HCT116 (cell line): Measurements from ENCODE around the gene PRKG1. TPM values are rescaled to one million over a fixed set of nuclear protein-coding genes. Genes with fewer than 3 reads are reported as not detected.

Source experiments
- ATAC-seq: fragments of 200-7000 bp; cut with Tn5 transposase; 2 replicates; pipeline ENCODE4 v1.9.1; 2020; ENCODE audit warnings: mild to moderate bottlenecking, moderate library complexity
- BruUV-seq: library from RNA; stranded (reverse); fragments of 400-500 nt; replicated peaks from 2 replicates; lab custom pipeline; 2021; lab: Mats Ljungman, UMichigan
- CTCF ChIA-PET: fragments of 300-600 bp; sonication (Branson Sonifier 250); formaldehyde crosslinking; loops from one replicate; lab custom pipeline; 2021; ENCODE audit warnings: antibody characterized with exemption; lab: Charles Lee
- POLR2A ChIA-PET: fragments of 300-600, 350-600 bp; sonication (Branson Sonifier 250); formaldehyde crosslinking; loops from one replicate; lab custom pipeline; 2021; ENCODE audit warnings: antibody characterized with exemption; lab: Charles Lee
- RAD21 ChIA-PET, 2 experiments: fragments of 300-600 bp; sonication (Branson Sonifier 250); formaldehyde crosslinking; loops; one replicate each; lab custom pipeline; 2023; ENCODE audit warnings: low total read pairs in 2 of 2; ENCODE audit not compliant: uncharacterized antibody in 2 of 2, unreplicated experiment in 2 of 2, low non-redundant PET in 1 of 2; lab: Charles Lee
- DNase-seq: peaks from one replicate; pipeline ENCODE4 v3.0.0-alpha.2; 2010; ENCODE audit warnings: low read depth, low spot score
- H2AFZ ChIP-seq: fragments of 200-600 bp; shearing (Covaris generic), sonication (generic); 2 replicates; pipeline ENCODE4 v1.6.1; 2017; ENCODE audit warnings: low read depth, mixed run types, mixed read lengths, antibody characterized with exemption, low read length; ENCODE audit not compliant: poor library complexity, severe bottlenecking
- H3K27ac ChIP-seq: 2 replicates; pipeline ENCODE4 v1.5.1; 2012; ENCODE audit warnings: low read depth, low read length
- H3K27me3 ChIP-seq: fragments of 200-600 bp; sonication (generic); 2 replicates; pipeline ENCODE4 v1.6.1; 2016; ENCODE audit warnings: mixed run types, low read length, mixed read lengths; ENCODE audit not compliant: insufficient read depth
- H3K36me3 ChIP-seq, 2 experiments: fragments of 200-500 bp in 1 of 2; fragments of 200-600 bp in 1 of 2; sonication (Bioruptor generic) in 1 of 2; sonication (generic) in 1 of 2; 2 replicates each; pipeline versions ENCODE4 v1.5.1 to v1.6.1; 2014 to 2016; ENCODE audit warnings: low read length in 2 of 2, inconsistent platforms in 1 of 2, mixed read lengths in 1 of 2, mixed run types in 1 of 2; ENCODE audit not compliant: insufficient read depth in 2 of 2, control insufficient read depth in 1 of 2
- H3K4me1 ChIP-seq, 2 experiments: fragments of 200-600 bp in 1 of 2; sonication (generic) in 1 of 2; 2 replicates each; pipeline versions ENCODE4 v1.5.1 to v1.6.1; 2012 to 2017; ENCODE audit warnings: low read length in 2 of 2, inconsistent platforms in 1 of 2, mild to moderate bottlenecking in 1 of 2, mixed read lengths in 1 of 2, mixed run types in 1 of 2, moderate library complexity in 1 of 2; ENCODE audit not compliant: insufficient read depth in 2 of 2, control insufficient read depth in 1 of 2
- H3K4me2 ChIP-seq: fragments of 200-600 bp; sonication (generic); 2 replicates; pipeline ENCODE4 v1.6.1; 2017; ENCODE audit warnings: mixed run types, low read length, mixed read lengths
- H3K4me3 ChIP-seq, 2 experiments: fragments of 200-600 bp in 1 of 2; sonication (generic) in 1 of 2; replicated peaks in 1 of 2; 2 replicates each; pipeline ENCODE4 v1.5.1; 2011 to 2016; ENCODE audit warnings: low read length in 2 of 2, control low read depth in 1 of 2, low read depth in 1 of 2, mild to moderate bottlenecking in 1 of 2, mixed read lengths in 1 of 2, mixed run types in 1 of 2
- H3K79me2 ChIP-seq: fragments of 200-600 bp; sonication (generic); 2 replicates; pipeline ENCODE4 v1.6.1; 2017; ENCODE audit warnings: mild to moderate bottlenecking, mixed run types, low read length, moderate library complexity, mixed read lengths; ENCODE audit not compliant: insufficient read depth
- H3K9ac ChIP-seq: fragments of 200-600 bp; sonication (generic); 2 replicates; pipeline ENCODE4 v1.6.1; 2016; ENCODE audit warnings: low read length, mixed read lengths
- H3K9me2 ChIP-seq: fragments of 200-600 bp; sonication (generic), shearing (Covaris generic); 2 replicates; pipeline ENCODE4 v1.6.1; 2017; ENCODE audit warnings: mixed run types, mild to moderate bottlenecking, moderate library complexity; ENCODE audit not compliant: insufficient read depth
- H3K9me3 ChIP-seq, 2 experiments: fragments of 200-500 bp in 1 of 2; fragments of 200-600 bp in 1 of 2; sonication (Bioruptor generic) in 1 of 2; sonication (generic) in 1 of 2; 2 replicates each; pipeline ENCODE4 v1.6.1; 2014 to 2017; ENCODE audit warnings: low read length in 2 of 2, mixed read lengths in 2 of 2, inconsistent platforms in 1 of 2, low read depth in 1 of 2, mild to moderate bottlenecking in 1 of 2, mixed run types in 1 of 2, moderate library complexity in 1 of 2; ENCODE audit not compliant: control insufficient read depth in 1 of 2, insufficient read depth in 1 of 2
- H4K20me1 ChIP-seq: fragments of 200-600 bp; sonication (generic), shearing (Covaris generic); 2 replicates; pipeline ENCODE4 v1.6.1; 2017; ENCODE audit warnings: mixed run types, mild to moderate bottlenecking, moderate library complexity; ENCODE audit not compliant: insufficient read depth
- CBX3 ChIP-seq: IDR thresholded peaks from 2 replicates; pipeline ENCODE4 v1.6.1; 2012; ENCODE audit warnings: low read depth
- CEBPB ChIP-seq: IDR thresholded peaks from 2 replicates; pipeline ENCODE4 v1.6.1; 2012; ENCODE audit warnings: low read depth
- EGR1 ChIP-seq: IDR thresholded peaks from 2 replicates; pipeline ENCODE4 v1.6.1; 2012; ENCODE audit warnings: low read depth
- ELF1 ChIP-seq: IDR thresholded peaks from 2 replicates; pipeline ENCODE4 v1.6.1; 2012; ENCODE audit warnings: low read depth, borderline replicate concordance
- EZH2 ChIP-seq: fragments of 200-600 bp; sonication (generic); IDR thresholded peaks from 2 replicates; pipeline ENCODE4 v1.6.1; 2017; ENCODE audit warnings: antibody characterized with exemption, mixed run types
- EZH2phosphoT487 ChIP-seq: fragments of 200-600 bp; IDR thresholded peaks from 2 replicates; pipeline ENCODE4 v1.6.1; 2018; ENCODE audit warnings: antibody characterized with exemption, borderline replicate concordance
- FOSL1 ChIP-seq: IDR thresholded peaks from 2 replicates; pipeline ENCODE4 v1.6.1; 2012; ENCODE audit warnings: low read depth
- JUND ChIP-seq: IDR thresholded peaks from 2 replicates; pipeline ENCODE4 v1.6.1; 2012
- POLR2A ChIP-seq: IDR thresholded peaks from 2 replicates; pipeline ENCODE4 v1.7.0; 2011; ENCODE audit warnings: borderline replicate concordance; ENCODE audit not compliant: insufficient read depth, insufficient read length; ENCODE audit errors: extremely low read depth
- POLR2AphosphoS5 ChIP-seq: IDR thresholded peaks from 2 replicates; pipeline ENCODE4 v1.6.1; 2011; ENCODE audit warnings: mild to moderate bottlenecking, low read depth, low read length, moderate library complexity
- SP1 ChIP-seq: IDR thresholded peaks from 2 replicates; pipeline ENCODE4 v1.6.1; 2012; ENCODE audit warnings: low read depth
- SRF ChIP-seq: IDR thresholded peaks from 2 replicates; pipeline ENCODE4 v1.6.1; 2012; ENCODE audit warnings: low read depth
- TCF7L2 ChIP-seq: IDR thresholded peaks from 2 replicates; pipeline ENCODE4 v1.7.0; 2011; ENCODE audit warnings: borderline replicate concordance, inconsistent platforms; ENCODE audit not compliant: insufficient read depth, insufficient read length; ENCODE audit errors: extremely low read depth
- ZFX ChIP-seq: fragments of 450-650 bp; IDR thresholded peaks from 2 replicates; pipeline ENCODE4 v1.6.1; 2017
- ZNF274 ChIP-seq: fragments of 200-500 bp; sonication (Bioruptor generic); IDR thresholded peaks from 2 replicates; pipeline ENCODE4 v1.6.1; 2014; ENCODE audit warnings: mild to moderate bottlenecking, low read depth, low read length, inconsistent platforms
- intact Hi-C: fragments of 100-400 bp; cut with micrococcal nuclease; formaldehyde crosslinking; loops from 2 replicates; pipeline ENCODE4 v1.10.0; 2022
- total RNA-seq: library from RNA; stranded (reverse); gene quantifications from one replicate; pipeline ENCODE4 v1.2.1, GENCODE V29; 2021; ENCODE audit not compliant: unreplicated experiment
- TF ChIP-seq, protein P1 (sequence below): IDR thresholded peaks from 2 replicates; pipeline ENCODE4 v1.6.1; 2012
- TF ChIP-seq, protein P2 (sequence below), 3 experiments: fragments of 200-600 bp in 1 of 3; sonication (generic) in 1 of 3; IDR thresholded peaks in 2 of 3; conservative IDR thresholded peaks in 1 of 3; 2 replicates each; pipeline ENCODE4 v1.5.1; 2012 to 2017; ENCODE audit warnings: low read depth in 2 of 3, low read length in 2 of 3, antibody characterized with exemption in 1 of 3, borderline replicate concordance in 1 of 3, control low read depth in 1 of 3, mild to moderate bottlenecking in 1 of 3, mixed read lengths in 1 of 3, mixed run types in 1 of 3, moderate library complexity in 1 of 3; ENCODE audit not compliant: insufficient read depth in 1 of 3
- TF ChIP-seq, protein P3 (sequence below): IDR thresholded peaks from 2 replicates; pipeline ENCODE4 v1.6.1; 2012
- TF ChIP-seq, protein P4 (sequence below): IDR thresholded peaks from 2 replicates; pipeline ENCODE4 v1.6.1; 2012; ENCODE audit warnings: low read depth
- TF ChIP-seq, protein P5 (sequence below): IDR thresholded peaks from 2 replicates; pipeline ENCODE4 v1.6.1; 2011; ENCODE audit warnings: mild to moderate bottlenecking, low read length, moderate library complexity; ENCODE audit not compliant: insufficient replicate concordance; ENCODE audit errors: extremely low read depth

Gene PRKG1
- total RNA-seq, 1 experiment from 2014 or later = 1.4 TPM

DNA sequence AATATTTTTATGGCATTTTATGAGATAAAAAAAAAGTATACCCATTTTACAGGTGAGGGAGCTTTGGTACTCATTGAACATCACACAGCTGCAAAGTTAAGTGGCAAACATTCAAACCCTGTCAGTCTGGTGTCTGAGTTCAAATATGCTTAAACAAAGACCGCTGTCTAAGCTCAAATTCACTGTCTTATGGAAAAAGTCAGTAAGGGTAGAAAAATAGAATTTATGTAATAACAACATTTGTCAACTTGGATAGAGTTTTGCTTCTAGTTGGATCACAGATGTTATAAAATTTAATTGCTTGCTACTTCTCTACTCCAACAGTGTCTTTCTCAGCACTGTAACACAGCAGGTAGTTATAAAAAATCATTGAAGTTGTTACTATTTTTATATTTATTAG, 786.8 kb downstream of the PRKG1 start:
- Histone ChIP-seq H3K9me3 (no peaks in the 10 kb centered on the region), H3K9me2 (no peaks in the 10 kb centered on the region), H3K4me1 (no peaks in the 10 kb centered on the region), H3K79me2 (no peaks in the 10 kb centered on the region), H3K9ac (no peak overlapping the region), H4K20me1 (no peaks in the 10 kb centered on the region), H3K36me3 (no peaks in the 10 kb centered on the region), H3K4me2 (no peak overlapping the region), H2AFZ (no peak overlapping the region), H3K27me3 (no peaks in the 10 kb centered on the region; the same call in 1 of the 2 replicates), H3K4me3 (no peak overlapping the region), H3K27ac (no peak overlapping the region)
- DNase-seq = no peak
- ChIA-PET RAD21 (no interaction called here), POLR2A (no interaction called here), CTCF (no interaction called here)
- intact Hi-C loops = no loop called here
- BruUV-seq = no TSS peak
- ATAC-seq = no peak
- no peak for TF ChIP-seq SP1
- TF ChIP-seq, protein P1, sequence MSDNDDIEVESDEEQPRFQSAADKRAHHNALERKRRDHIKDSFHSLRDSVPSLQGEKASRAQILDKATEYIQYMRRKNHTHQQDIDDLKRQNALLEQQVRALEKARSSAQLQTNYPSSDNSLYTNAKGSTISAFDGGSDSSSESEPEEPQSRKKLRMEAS = no peak
- no peak for TF ChIP-seq ZNF274
- TF ChIP-seq POLR2AphosphoS5 = no peak
- TF ChIP-seq EZH2 = no peak
- TF ChIP-seq CBX3 = no peak
- no peak for TF ChIP-seq ELF1
- TF ChIP-seq, protein P2, sequence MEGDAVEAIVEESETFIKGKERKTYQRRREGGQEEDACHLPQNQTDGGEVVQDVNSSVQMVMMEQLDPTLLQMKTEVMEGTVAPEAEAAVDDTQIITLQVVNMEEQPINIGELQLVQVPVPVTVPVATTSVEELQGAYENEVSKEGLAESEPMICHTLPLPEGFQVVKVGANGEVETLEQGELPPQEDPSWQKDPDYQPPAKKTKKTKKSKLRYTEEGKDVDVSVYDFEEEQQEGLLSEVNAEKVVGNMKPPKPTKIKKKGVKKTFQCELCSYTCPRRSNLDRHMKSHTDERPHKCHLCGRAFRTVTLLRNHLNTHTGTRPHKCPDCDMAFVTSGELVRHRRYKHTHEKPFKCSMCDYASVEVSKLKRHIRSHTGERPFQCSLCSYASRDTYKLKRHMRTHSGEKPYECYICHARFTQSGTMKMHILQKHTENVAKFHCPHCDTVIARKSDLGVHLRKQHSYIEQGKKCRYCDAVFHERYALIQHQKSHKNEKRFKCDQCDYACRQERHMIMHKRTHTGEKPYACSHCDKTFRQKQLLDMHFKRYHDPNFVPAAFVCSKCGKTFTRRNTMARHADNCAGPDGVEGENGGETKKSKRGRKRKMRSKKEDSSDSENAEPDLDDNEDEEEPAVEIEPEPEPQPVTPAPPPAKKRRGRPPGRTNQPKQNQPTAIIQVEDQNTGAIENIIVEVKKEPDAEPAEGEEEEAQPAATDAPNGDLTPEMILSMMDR (IDR thresholded peaks at IDR 0.05 in 2 of 3, conservative IDR thresholded peaks at IDR 0.05 in 1 of 3; ENCODE audit: borderline replicate concordance in 1 of 3, insufficient read depth in 1 of 3, low read depth in 2 of 3, low read length in 2 of 3) = no peak
- TF ChIP-seq, protein P3, sequence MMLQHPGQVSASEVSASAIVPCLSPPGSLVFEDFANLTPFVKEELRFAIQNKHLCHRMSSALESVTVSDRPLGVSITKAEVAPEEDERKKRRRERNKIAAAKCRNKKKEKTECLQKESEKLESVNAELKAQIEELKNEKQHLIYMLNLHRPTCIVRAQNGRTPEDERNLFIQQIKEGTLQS = no peak
- no peak for TF ChIP-seq FOSL1
- no peak for TF ChIP-seq EZH2phosphoT487
- TF ChIP-seq JUND = no peak
- no peak for TF ChIP-seq SRF
- no peak for TF ChIP-seq ZFX
- TF ChIP-seq POLR2A = no peak
- TF ChIP-seq, protein P4, sequence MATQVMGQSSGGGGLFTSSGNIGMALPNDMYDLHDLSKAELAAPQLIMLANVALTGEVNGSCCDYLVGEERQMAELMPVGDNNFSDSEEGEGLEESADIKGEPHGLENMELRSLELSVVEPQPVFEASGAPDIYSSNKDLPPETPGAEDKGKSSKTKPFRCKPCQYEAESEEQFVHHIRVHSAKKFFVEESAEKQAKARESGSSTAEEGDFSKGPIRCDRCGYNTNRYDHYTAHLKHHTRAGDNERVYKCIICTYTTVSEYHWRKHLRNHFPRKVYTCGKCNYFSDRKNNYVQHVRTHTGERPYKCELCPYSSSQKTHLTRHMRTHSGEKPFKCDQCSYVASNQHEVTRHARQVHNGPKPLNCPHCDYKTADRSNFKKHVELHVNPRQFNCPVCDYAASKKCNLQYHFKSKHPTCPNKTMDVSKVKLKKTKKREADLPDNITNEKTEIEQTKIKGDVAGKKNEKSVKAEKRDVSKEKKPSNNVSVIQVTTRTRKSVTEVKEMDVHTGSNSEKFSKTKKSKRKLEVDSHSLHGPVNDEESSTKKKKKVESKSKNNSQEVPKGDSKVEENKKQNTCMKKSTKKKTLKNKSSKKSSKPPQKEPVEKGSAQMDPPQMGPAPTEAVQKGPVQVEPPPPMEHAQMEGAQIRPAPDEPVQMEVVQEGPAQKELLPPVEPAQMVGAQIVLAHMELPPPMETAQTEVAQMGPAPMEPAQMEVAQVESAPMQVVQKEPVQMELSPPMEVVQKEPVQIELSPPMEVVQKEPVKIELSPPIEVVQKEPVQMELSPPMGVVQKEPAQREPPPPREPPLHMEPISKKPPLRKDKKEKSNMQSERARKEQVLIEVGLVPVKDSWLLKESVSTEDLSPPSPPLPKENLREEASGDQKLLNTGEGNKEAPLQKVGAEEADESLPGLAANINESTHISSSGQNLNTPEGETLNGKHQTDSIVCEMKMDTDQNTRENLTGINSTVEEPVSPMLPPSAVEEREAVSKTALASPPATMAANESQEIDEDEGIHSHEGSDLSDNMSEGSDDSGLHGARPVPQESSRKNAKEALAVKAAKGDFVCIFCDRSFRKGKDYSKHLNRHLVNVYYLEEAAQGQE = no peak
- TF ChIP-seq, protein P5, sequence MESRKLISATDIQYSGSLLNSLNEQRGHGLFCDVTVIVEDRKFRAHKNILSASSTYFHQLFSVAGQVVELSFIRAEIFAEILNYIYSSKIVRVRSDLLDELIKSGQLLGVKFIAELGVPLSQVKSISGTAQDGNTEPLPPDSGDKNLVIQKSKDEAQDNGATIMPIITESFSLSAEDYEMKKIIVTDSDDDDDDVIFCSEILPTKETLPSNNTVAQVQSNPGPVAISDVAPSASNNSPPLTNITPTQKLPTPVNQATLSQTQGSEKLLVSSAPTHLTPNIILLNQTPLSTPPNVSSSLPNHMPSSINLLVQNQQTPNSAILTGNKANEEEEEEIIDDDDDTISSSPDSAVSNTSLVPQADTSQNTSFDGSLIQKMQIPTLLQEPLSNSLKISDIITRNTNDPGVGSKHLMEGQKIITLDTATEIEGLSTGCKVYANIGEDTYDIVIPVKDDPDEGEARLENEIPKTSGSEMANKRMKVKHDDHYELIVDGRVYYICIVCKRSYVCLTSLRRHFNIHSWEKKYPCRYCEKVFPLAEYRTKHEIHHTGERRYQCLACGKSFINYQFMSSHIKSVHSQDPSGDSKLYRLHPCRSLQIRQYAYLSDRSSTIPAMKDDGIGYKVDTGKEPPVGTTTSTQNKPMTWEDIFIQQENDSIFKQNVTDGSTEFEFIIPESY = no peak
- no peak for TF ChIP-seq EGR1
- no peak for TF ChIP-seq CEBPB
- TF ChIP-seq TCF7L2 = no peak
